Subcutaneous preadipocyte (primary cell): ENCODE measurements around the gene PHIP. TPM values are rescaled to one million over a fixed set of nuclear protein-coding genes. Genes with fewer than 3 reads are reported as not detected.

Experiments
- total RNA-seq: library from RNA; depleted of rRNA; stranded (reverse); fragments of >200 nt; gene quantifications from 2 replicates; pipeline ENCODE4 v1.2.3, GENCODE V29; 2012

The PHIP gene
- 18.4 and 26.6 TPM in 2 replicates for total RNA-seq

DNA sequence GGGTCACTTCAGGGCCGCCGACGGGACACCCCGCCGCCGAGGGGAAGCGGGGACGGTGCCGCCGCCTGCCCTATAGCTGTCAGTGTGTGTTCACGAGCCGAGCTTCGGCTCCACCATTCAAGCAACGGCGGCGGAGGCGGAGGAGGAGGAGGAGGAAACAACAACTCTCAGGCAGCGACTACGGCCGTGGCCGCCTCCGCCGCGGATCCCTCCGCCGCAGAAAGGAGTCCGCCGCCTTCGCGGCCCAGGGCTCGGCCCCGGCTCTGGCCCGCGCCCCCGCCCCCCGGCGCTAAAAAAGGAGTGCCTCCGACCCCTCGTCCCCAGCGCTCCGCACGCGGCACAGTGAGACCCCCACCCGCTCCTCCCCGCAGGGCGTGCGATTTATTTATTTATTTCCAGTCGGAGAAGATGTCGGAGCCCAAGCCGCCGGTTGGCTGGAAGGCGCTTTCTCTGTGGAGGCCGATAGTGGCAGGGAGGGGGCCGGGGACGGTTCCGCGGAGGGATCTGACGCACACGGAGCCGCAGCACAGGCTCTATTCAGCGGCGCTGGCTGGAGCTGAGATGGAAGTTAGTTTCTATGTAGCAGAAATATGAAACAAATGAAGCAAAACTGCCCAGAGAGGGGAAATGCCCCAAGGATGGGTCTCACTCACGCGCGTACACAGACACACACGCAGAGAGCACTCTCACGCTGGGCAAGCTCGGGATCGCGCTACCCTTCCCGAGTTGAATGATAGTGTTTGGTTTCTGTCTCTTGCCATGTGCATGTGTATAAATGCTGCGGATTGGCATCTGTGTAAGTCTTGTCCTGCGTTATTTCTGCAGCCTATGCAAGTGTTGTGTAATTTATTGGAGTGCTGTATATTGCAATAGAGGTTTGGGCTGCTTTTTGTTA lies at the start of gene PHIP:
Gene PHIP (minus strand): TSS at position 180 of the 895 bp plus-strand sequence. CDS start 186 bp downstream, outside the sequence.

Other genes with a start within 250 kb of the PHIP start
- gene IRAK1BP1, start 210.7 kb downstream of the PHIP start, total RNA-seq, result 5.1 and 7.4 TPM in 2 replicates
- 25.8 and 26.8 TPM in 2 replicates for gene HMGN3, start 156.4 kb upstream of the PHIP start, total RNA-seq